Neural progenitor cell (in vitro differentiated cells): ENCODE measurements around the gene TMEM53. TPM values are rescaled to one million over a fixed set of nuclear protein-coding genes. Genes with fewer than 3 reads are reported as not detected.
A peak's percentile ranks its signal among the peaks of the same experiment; 100 is the strongest.

Source experiments
- DNase-seq: peaks from one replicate; pipeline ENCODE4 v3.0.0-alpha.2; 2016; ENCODE audit warnings: low spot score
- H2AFZ ChIP-seq: fragments of 200-600 bp; sonication (generic); replicated peaks from 2 replicates; pipeline ENCODE4 v1.6.1; 2016; ENCODE audit warnings: antibody characterized with exemption
- H3F3A ChIP-seq: fragments of 200-600 bp; sonication (generic); 2 replicates; pipeline ENCODE4 v1.6.1; 2016; ENCODE audit warnings: antibody characterized with exemption, low read depth
- H3K27ac ChIP-seq: fragments of 200-600 bp; sonication (generic); 2 replicates; pipeline ENCODE4 v1.5.1; 2016; ENCODE audit warnings: mild to moderate bottlenecking
- H3K27me3 ChIP-seq: fragments of 200-600 bp; sonication (generic); 2 replicates; pipeline ENCODE4 v1.6.1; 2016; ENCODE audit warnings: mild to moderate bottlenecking, moderate library complexity
- H3K36me3 ChIP-seq: fragments of 200-600 bp; sonication (generic); 2 replicates; pipeline ENCODE4 v1.5.1; 2016
- H3K4me1 ChIP-seq: fragments of 200-600 bp; sonication (generic); 2 replicates; pipeline ENCODE4 v1.6.1; 2016; ENCODE audit warnings: mixed run types
- H3K4me2 ChIP-seq: fragments of 200-600 bp; sonication (generic); 2 replicates; pipeline ENCODE4 v1.6.1; 2016
- H3K4me3 ChIP-seq: fragments of 200-600 bp; sonication (generic); 2 replicates; pipeline ENCODE4 v1.5.1; 2016
- H3K79me2 ChIP-seq: fragments of 200-600 bp; sonication (generic); 2 replicates; pipeline ENCODE4 v1.6.1; 2016; ENCODE audit warnings: low read depth
- H3K9ac ChIP-seq: fragments of 200-600 bp; sonication (generic); 2 replicates; pipeline ENCODE4 v1.6.1; 2016
- H3K9me3 ChIP-seq: fragments of 200-600 bp; sonication (generic); 2 replicates; pipeline ENCODE4 v1.5.1; 2016; ENCODE audit warnings: low read depth
- H4K20me1 ChIP-seq: fragments of 200-600 bp; sonication (generic); 2 replicates; pipeline ENCODE4 v1.6.1; 2016; ENCODE audit warnings: low read depth
- H3K27ac Mint-ChIP-seq: 3 replicates; pipeline ENCODE4 v1.8.0; 2021; ENCODE audit warnings: mixed read lengths
- H3K27me3 Mint-ChIP-seq: 2 replicates; pipeline ENCODE4 v1.8.0; 2022; ENCODE audit warnings: low read depth, mild to moderate bottlenecking, inconsistent platforms, moderate library complexity, mixed read lengths; ENCODE audit not compliant: insufficient read depth
- H3K36me3 Mint-ChIP-seq: 3 replicates; pipeline ENCODE4 v1.8.0; 2021; ENCODE audit warnings: mixed read lengths
- H3K4me1 Mint-ChIP-seq: 3 replicates; pipeline ENCODE4 v1.8.0; 2021; ENCODE audit warnings: mixed read lengths
- H3K4me3 Mint-ChIP-seq: 3 replicates; pipeline ENCODE4 v1.8.0; 2021; ENCODE audit warnings: mild to moderate bottlenecking, moderate library complexity, mixed read lengths
- H3K9me3 Mint-ChIP-seq: 3 replicates; pipeline ENCODE4 v1.8.0; 2020; ENCODE audit warnings: mixed read lengths
- EZH2 ChIP-seq: fragments of 200-600 bp; sonication (generic); IDR thresholded peaks from 2 replicates; pipeline ENCODE4 v1.6.1; 2017; ENCODE audit warnings: antibody characterized with exemption, mild to moderate bottlenecking, moderate library complexity
- EZH2phosphoT487 ChIP-seq: fragments of 200-600 bp; sonication (generic); IDR thresholded peaks from 2 replicates; pipeline ENCODE4 v1.6.1; 2017; ENCODE audit warnings: antibody characterized with exemption
- total RNA-seq: library from RNA; depleted of rRNA; stranded (reverse); fragments of >200 nt; gene quantifications from 2 replicates; pipeline ENCODE4 v1.2.3, GENCODE V29; 2015; ENCODE audit warnings: low replicate concordance
- TF ChIP-seq, protein P1 (sequence below): fragments of 200-600 bp; sonication (generic); IDR thresholded peaks from 2 replicates; pipeline ENCODE4 v1.5.1; 2017; ENCODE audit warnings: antibody characterized with exemption, mild to moderate bottlenecking

Gene TMEM53
- total RNA-seq: 5.0 and 6.7 TPM in 2 replicates

DNA sequence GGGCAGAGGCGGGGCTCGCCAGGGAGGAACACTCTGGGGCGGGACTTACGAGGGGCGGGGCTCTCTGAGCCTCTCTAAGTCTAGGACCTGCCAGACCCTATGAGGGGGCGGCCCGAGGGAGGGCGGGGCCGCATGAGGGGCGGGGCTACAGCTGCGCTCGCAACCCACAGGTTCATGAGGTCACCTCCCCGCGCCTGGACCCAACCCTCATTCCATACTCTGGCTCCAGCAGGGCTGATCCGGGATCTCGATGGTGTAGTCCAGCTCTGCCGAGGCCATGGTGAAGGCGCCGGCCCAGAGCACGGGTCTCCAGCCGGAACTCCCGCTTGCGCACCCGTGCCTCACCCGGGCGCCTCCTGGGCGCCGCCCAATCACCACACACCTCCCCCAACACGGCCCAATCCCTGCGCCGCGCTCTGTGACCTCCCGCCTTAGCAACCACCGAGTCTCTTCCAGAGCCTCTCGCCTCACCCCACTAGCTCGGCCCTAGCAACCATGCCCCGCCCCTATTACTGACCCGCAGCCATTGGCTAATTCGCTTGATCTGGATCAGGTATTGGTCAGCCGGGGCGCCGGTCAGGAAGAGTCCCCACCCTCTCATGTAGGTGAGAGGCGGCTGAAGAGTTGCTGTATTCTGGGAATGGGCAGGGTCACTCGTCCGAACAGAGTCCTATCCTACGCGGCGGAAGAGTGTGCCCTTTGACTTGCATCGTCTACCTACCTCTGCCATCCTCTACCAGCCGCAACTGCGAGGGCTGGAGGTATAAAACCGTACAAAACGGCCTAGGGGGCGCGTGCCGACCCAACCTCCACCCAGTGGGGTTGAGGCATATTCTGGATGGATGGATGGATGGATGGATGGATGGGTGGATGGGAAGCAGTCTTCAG is at the start of gene TMEM53, which contains the start of gene ARMH1:
TSS of gene TMEM53 (minus strand) at position 369 of the 888 bp plus-strand sequence. CDS start at position 279, 90 bp downstream.
TSS of gene ARMH1 (plus strand) at position 602 of the 888 bp plus-strand sequence. CDS start 14,984 bp downstream, outside the sequence.
- Mint-ChIP-seq H3K4me1 (peaks cover 36% of the 10 kb centered on the region), H3K36me3 (no peaks in the 10 kb centered on the region), H3K9me3 (no peaks in the 10 kb centered on the region), H3K27me3 (peaks cover 8% of the 10 kb centered on the region), H3K27ac (peak within 1 kb of the TSS; percentile 27), H3K4me3 (peak within 1 kb of the TSS; percentile 92)
- peak within 1 kb of the TSS; percentile 87 for H3K4me2 ChIP-seq
- peak within 1 kb of the TSS; percentile 98 for H2AFZ ChIP-seq
- no peaks in the 10 kb centered on the region for H3K36me3 ChIP-seq
- H3K4me1 ChIP-seq: peaks cover 21% of the 10 kb centered on the region
- no peaks in the 10 kb centered on the region for H3K9me3 ChIP-seq
- peak; percentile 100 for DNase-seq
- peaks cover 12% of the 10 kb centered on the region for H3F3A ChIP-seq
- H3K79me2 ChIP-seq: no peaks in the 10 kb centered on the region
- H3K4me3 ChIP-seq: peak within 1 kb of the TSS; percentile 82
- peak within 1 kb of the TSS; percentile 38 for H3K9ac ChIP-seq
- H3K27ac ChIP-seq: no peak within 1 kb of the TSS
- no peak for TF ChIP-seq EZH2
- TF ChIP-seq EZH2phosphoT487: no peak
- TF ChIP-seq, protein P1, sequence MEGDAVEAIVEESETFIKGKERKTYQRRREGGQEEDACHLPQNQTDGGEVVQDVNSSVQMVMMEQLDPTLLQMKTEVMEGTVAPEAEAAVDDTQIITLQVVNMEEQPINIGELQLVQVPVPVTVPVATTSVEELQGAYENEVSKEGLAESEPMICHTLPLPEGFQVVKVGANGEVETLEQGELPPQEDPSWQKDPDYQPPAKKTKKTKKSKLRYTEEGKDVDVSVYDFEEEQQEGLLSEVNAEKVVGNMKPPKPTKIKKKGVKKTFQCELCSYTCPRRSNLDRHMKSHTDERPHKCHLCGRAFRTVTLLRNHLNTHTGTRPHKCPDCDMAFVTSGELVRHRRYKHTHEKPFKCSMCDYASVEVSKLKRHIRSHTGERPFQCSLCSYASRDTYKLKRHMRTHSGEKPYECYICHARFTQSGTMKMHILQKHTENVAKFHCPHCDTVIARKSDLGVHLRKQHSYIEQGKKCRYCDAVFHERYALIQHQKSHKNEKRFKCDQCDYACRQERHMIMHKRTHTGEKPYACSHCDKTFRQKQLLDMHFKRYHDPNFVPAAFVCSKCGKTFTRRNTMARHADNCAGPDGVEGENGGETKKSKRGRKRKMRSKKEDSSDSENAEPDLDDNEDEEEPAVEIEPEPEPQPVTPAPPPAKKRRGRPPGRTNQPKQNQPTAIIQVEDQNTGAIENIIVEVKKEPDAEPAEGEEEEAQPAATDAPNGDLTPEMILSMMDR: no peak
- H4K20me1 ChIP-seq: no peaks in the 10 kb centered on the region
- H3K27me3 ChIP-seq: no peaks in the 10 kb centered on the region

- Histone ChIP-seq H3K4me1 (no peaks in the 10 kb centered on the region), H3K79me2 (no peaks in the 10 kb centered on the region), H3K4me2 (no peak overlapping the region), H3K36me3 (no peaks in the 10 kb centered on the region), H3K27ac (no peak overlapping the region), H4K20me1 (no peaks in the 10 kb centered on the region), H3K4me3 (no peak overlapping the region), H3F3A (peaks cover 8% of the 10 kb centered on the region), H3K27me3 (no peaks in the 10 kb centered on the region), H3K9me3 (no peaks in the 10 kb centered on the region), H2AFZ (no peak overlapping the region), H3K9ac (no peak overlapping the region)
- Mint-ChIP-seq H3K36me3 (no peaks in the 10 kb centered on the region), H3K27ac (peak overlapping the region; percentile 46), H3K9me3 (no peaks in the 10 kb centered on the region), H3K27me3 (peaks cover 2% of the 10 kb centered on the region), H3K4me1 (peaks cover 4% of the 10 kb centered on the region), H3K4me3 (no peak overlapping the region)
- DNase-seq: no peak
- TF ChIP-seq, protein P1: no peak
- no peak for TF ChIP-seq EZH2
- TF ChIP-seq EZH2phosphoT487: no peak
Observed at GRCh38 chr1:44723496-44724295, 49.4 kb upstream of the TMEM53 start.

DNA sequence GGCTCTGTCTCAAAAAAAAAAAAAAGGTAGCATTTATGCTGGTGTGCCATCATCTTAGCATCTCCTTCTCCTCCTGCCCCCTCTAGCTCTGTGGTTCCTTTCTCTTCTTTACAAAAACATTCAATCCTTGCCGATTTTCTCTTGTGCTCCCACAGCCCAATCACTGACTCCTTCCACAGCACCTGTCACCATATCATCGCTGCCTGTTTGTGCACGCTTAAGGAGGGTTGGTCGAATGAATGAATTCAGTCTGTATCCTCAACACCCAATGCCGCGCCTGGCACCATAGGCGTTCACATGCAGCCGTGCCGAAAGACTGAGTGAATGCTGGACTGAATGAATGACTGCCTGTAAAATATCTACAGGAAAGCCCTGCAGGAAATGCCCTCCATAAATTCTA is 48.8 kb upstream of the TMEM53 start:
- H3K9me3 ChIP-seq: no peaks in the 10 kb centered on the region
- H3K36me3 Mint-ChIP-seq: no peaks in the 10 kb centered on the region
- H3K4me3 ChIP-seq: no peak overlapping the region
- H3K9me3 Mint-ChIP-seq: no peaks in the 10 kb centered on the region
- peaks cover 8% of the 10 kb centered on the region for H3F3A ChIP-seq
- H3K4me1 ChIP-seq: no peaks in the 10 kb centered on the region
- H2AFZ ChIP-seq: no peak overlapping the region
- no peaks in the 10 kb centered on the region for H3K36me3 ChIP-seq
- no peaks in the 10 kb centered on the region for H4K20me1 ChIP-seq
- H3K4me3 Mint-ChIP-seq: no peak overlapping the region
- H3K27ac Mint-ChIP-seq: peak overlapping the region; percentile 46
- no peaks in the 10 kb centered on the region for H3K79me2 ChIP-seq
- H3K27me3 ChIP-seq: no peaks in the 10 kb centered on the region
- no peak overlapping the region for H3K4me2 ChIP-seq
- peaks cover 2% of the 10 kb centered on the region for H3K27me3 Mint-ChIP-seq
- TF ChIP-seq, protein P1: no peak
- TF ChIP-seq EZH2 (no peak), EZH2phosphoT487 (no peak)
- peaks cover 4% of the 10 kb centered on the region for H3K4me1 Mint-ChIP-seq
- H3K27ac ChIP-seq: no peak overlapping the region
- H3K9ac ChIP-seq: no peak overlapping the region
- no peak for DNase-seq
